ENCODE data around the gene NAP1L4. TPM values are rescaled to one million over a fixed set of nuclear protein-coding genes. Genes with fewer than 3 reads are reported as not detected.

NAP1L4 gene
- total RNA-seq, 1 donor from 2014 or later, result 284 TPM

- Mint-ChIP-seq H3K27me3 (ENCODE audit: insufficient read depth) (no peaks in the 10 kb centered on the region), H3K36me3 (ENCODE audit: low read depth) (peaks cover 65% of the 10 kb centered on the region), H3K4me1 (ENCODE audit: low read depth) (peaks cover 10% of the 10 kb centered on the region), H3K27ac (no peak overlapping the region), H3K4me3 (no peak overlapping the region), H3K9me3 (no peaks in the 10 kb centered on the region)
- no peak for DNase-seq (ENCODE audit: low spot score)
- intact Hi-C loops (cut with micrococcal nuclease), result no loop called here
These were observed 33.9 kb downstream of the NAP1L4 start for GRCh38 chr11:2958251-2958650.

- H3K36me3 Mint-ChIP-seq (ENCODE audit: low read depth), result peaks cover 65% of the 10 kb centered on the region
- H3K4me1 Mint-ChIP-seq (ENCODE audit: low read depth), result peaks cover 20% of the 10 kb centered on the region
- no peak for DNase-seq (ENCODE audit: low spot score)
- H3K27me3 Mint-ChIP-seq (ENCODE audit: insufficient read depth), result no peaks in the 10 kb centered on the region
- H3K9me3 Mint-ChIP-seq, result no peaks in the 10 kb centered on the region
- intact Hi-C loops (cut with micrococcal nuclease), result no loop called here
- H3K27ac Mint-ChIP-seq, result no peak overlapping the region
- no peak overlapping the region for H3K4me3 Mint-ChIP-seq
These were observed 36.1 kb downstream of the NAP1L4 start for GRCh38 chr11:2955906-2956476.

GRCh38 chr11:2954263-2954662 lies 37.9 kb downstream of the NAP1L4 start:
- no peak overlapping the region for H3K4me3 Mint-ChIP-seq
- intact Hi-C loops (cut with micrococcal nuclease), result no loop called here
- no peak overlapping the region for H3K27ac Mint-ChIP-seq
- no peaks in the 10 kb centered on the region for H3K27me3 Mint-ChIP-seq (ENCODE audit: insufficient read depth)
- no peak for DNase-seq (ENCODE audit: low spot score)
- H3K4me1 Mint-ChIP-seq (ENCODE audit: low read depth), result peaks cover 31% of the 10 kb centered on the region
- peaks cover 64% of the 10 kb centered on the region for H3K36me3 Mint-ChIP-seq (ENCODE audit: low read depth)
- no peaks in the 10 kb centered on the region for H3K9me3 Mint-ChIP-seq

- Mint-ChIP-seq H3K36me3 (ENCODE audit: low read depth) (peaks cover 69% of the 10 kb centered on the region), H3K27me3 (ENCODE audit: insufficient read depth) (no peaks in the 10 kb centered on the region), H3K4me1 (ENCODE audit: low read depth) (peaks cover 39% of the 10 kb centered on the region), H3K9me3 (no peaks in the 10 kb centered on the region), H3K4me3 (no peak overlapping the region), H3K27ac (no peak overlapping the region)
- intact Hi-C loops (cut with micrococcal nuclease), result no loop called here
- no peak for DNase-seq (ENCODE audit: low spot score)
These were observed 39.8 kb downstream of the NAP1L4 start for GRCh38 chr11:2952290-2952689.

GRCh38 chr11:2951231-2952110 lies 40.7 kb downstream of the NAP1L4 start:
- intact Hi-C loops (cut with micrococcal nuclease), result no loop called here
- H3K9me3 Mint-ChIP-seq, result no peaks in the 10 kb centered on the region
- no peak overlapping the region for H3K4me3 Mint-ChIP-seq
- peak overlapping the region; percentile 74 for H3K27ac Mint-ChIP-seq
- peaks cover 68% of the 10 kb centered on the region for H3K36me3 Mint-ChIP-seq (ENCODE audit: low read depth)
- no peaks in the 10 kb centered on the region for H3K27me3 Mint-ChIP-seq (ENCODE audit: insufficient read depth)
- H3K4me1 Mint-ChIP-seq (ENCODE audit: low read depth), result peaks cover 45% of the 10 kb centered on the region
- DNase-seq (ENCODE audit: low spot score), result no peak

- Mint-ChIP-seq H3K27ac (no peak overlapping the region), H3K4me3 (no peak overlapping the region), H3K4me1 (ENCODE audit: low read depth) (peaks cover 52% of the 10 kb centered on the region), H3K9me3 (no peaks in the 10 kb centered on the region), H3K36me3 (ENCODE audit: low read depth) (peaks cover 68% of the 10 kb centered on the region), H3K27me3 (ENCODE audit: insufficient read depth) (no peaks in the 10 kb centered on the region)
- no peak for DNase-seq (ENCODE audit: low spot score)
- intact Hi-C loops (cut with micrococcal nuclease), result no loop called here
These were observed 41.3 kb downstream of the NAP1L4 start for GRCh38 chr11:2950825-2951224.

- H3K27ac Mint-ChIP-seq, result no peak overlapping the region
- H3K9me3 Mint-ChIP-seq, result no peaks in the 10 kb centered on the region
- no peaks in the 10 kb centered on the region for H3K27me3 Mint-ChIP-seq (ENCODE audit: insufficient read depth)
- H3K4me1 Mint-ChIP-seq (ENCODE audit: low read depth), result peaks cover 61% of the 10 kb centered on the region
- peaks cover 65% of the 10 kb centered on the region for H3K36me3 Mint-ChIP-seq (ENCODE audit: low read depth)
- intact Hi-C loops (cut with micrococcal nuclease), result no loop called here
- H3K4me3 Mint-ChIP-seq, result no peak overlapping the region
- no peak for DNase-seq (ENCODE audit: low spot score)
These were observed 42.2 kb downstream of the NAP1L4 start for GRCh38 chr11:2949920-2950319.

- peaks cover 61% of the 10 kb centered on the region for H3K4me1 Mint-ChIP-seq (ENCODE audit: low read depth)
- H3K36me3 Mint-ChIP-seq (ENCODE audit: low read depth), result peaks cover 57% of the 10 kb centered on the region
- no peaks in the 10 kb centered on the region for H3K9me3 Mint-ChIP-seq
- H3K4me3 Mint-ChIP-seq, result no peak overlapping the region
- DNase-seq (ENCODE audit: low spot score), result no peak
- H3K27me3 Mint-ChIP-seq (ENCODE audit: insufficient read depth), result no peaks in the 10 kb centered on the region
- intact Hi-C loops (cut with micrococcal nuclease), result no loop called here
- H3K27ac Mint-ChIP-seq, result peak overlapping the region; percentile 16
These were observed 44.4 kb downstream of the NAP1L4 start for GRCh38 chr11:2947744-2948143.

GRCh38 chr11:2945757-2946287 lies 46.3 kb downstream of the NAP1L4 start:
- Mint-ChIP-seq H3K27ac (peak overlapping the region; percentile 49), H3K9me3 (no peaks in the 10 kb centered on the region), H3K4me3 (peak overlapping the region; percentile 52), H3K4me1 (ENCODE audit: low read depth) (peaks cover 42% of the 10 kb centered on the region), H3K36me3 (ENCODE audit: low read depth) (peaks cover 42% of the 10 kb centered on the region), H3K27me3 (ENCODE audit: insufficient read depth) (no peaks in the 10 kb centered on the region)
- DNase-seq (ENCODE audit: low spot score), result no peak
- intact Hi-C loops (cut with micrococcal nuclease), result no loop called here

- intact Hi-C loops (cut with micrococcal nuclease), result no loop called here
- no peaks in the 10 kb centered on the region for H3K9me3 Mint-ChIP-seq
- peak; percentile 46 for DNase-seq (ENCODE audit: low spot score)
- no peak overlapping the region for H3K27ac Mint-ChIP-seq
- H3K4me1 Mint-ChIP-seq (ENCODE audit: low read depth), result peaks cover 40% of the 10 kb centered on the region
- peak overlapping the region; percentile 39 for H3K4me3 Mint-ChIP-seq
- H3K36me3 Mint-ChIP-seq (ENCODE audit: low read depth), result peaks cover 40% of the 10 kb centered on the region
- no peaks in the 10 kb centered on the region for H3K27me3 Mint-ChIP-seq (ENCODE audit: insufficient read depth)
These were observed 46.9 kb downstream of the NAP1L4 start for GRCh38 chr11:2945031-2945756.

- Mint-ChIP-seq H3K27ac (no peak overlapping the region), H3K4me3 (no peak overlapping the region), H3K4me1 (ENCODE audit: low read depth) (peaks cover 35% of the 10 kb centered on the region), H3K36me3 (ENCODE audit: low read depth) (peaks cover 38% of the 10 kb centered on the region), H3K27me3 (ENCODE audit: insufficient read depth) (no peaks in the 10 kb centered on the region), H3K9me3 (no peaks in the 10 kb centered on the region)
- intact Hi-C loops (cut with micrococcal nuclease), result no loop called here
- DNase-seq (ENCODE audit: low spot score), result no peak
These were observed 47.6 kb downstream of the NAP1L4 start for GRCh38 chr11:2944530-2944929.

- peaks cover 36% of the 10 kb centered on the region for H3K36me3 Mint-ChIP-seq (ENCODE audit: low read depth)
- H3K27me3 Mint-ChIP-seq (ENCODE audit: insufficient read depth), result no peaks in the 10 kb centered on the region
- peaks cover 7% of the 10 kb centered on the region for H3K9me3 Mint-ChIP-seq
- intact Hi-C loops (cut with micrococcal nuclease), result no loop called here
- H3K27ac Mint-ChIP-seq, result no peak overlapping the region
- DNase-seq (ENCODE audit: low spot score), result no peak
- H3K4me1 Mint-ChIP-seq (ENCODE audit: low read depth), result peaks cover 29% of the 10 kb centered on the region
- no peak overlapping the region for H3K4me3 Mint-ChIP-seq
These were observed 48.4 kb downstream of the NAP1L4 start for GRCh38 chr11:2943711-2944118.

Measured in activated T-helper 1 cell treated with anti-CD3 and anti-CD28 coated beads, Interleukin-12 subunit alpha, Interleukin-12 subunit beta, Interleukin-2, Interleukin-4 antibody, amounts not matched to agents 30 ng/mL and 10 ng/mL and 1 ng/mL, durations not matched to agents 14 hours and 24 hours and 36 hours (primary cell).